Right lobe of liver (tissue), 4 donors: Measurements from ENCODE around the gene NARS2.

Experiments used
- POLR2A ChIP-seq: fragments of 450-650 bp; IDR thresholded peaks from one replicate; pipeline ENCODE4 v1.6.1; 2017; ENCODE audit warnings: antibody characterized with exemption, mild to moderate bottlenecking
- TF ChIP-seq, protein P1 (sequence below), 4 donors: fragments of 200-600 bp in 3 of 4; fragments of 450-650 bp in 1 of 4; IDR thresholded peaks; one replicate each; pipeline versions ENCODE4 v1.5.1 to v1.8.0; 2016 to 2022; ENCODE audit warnings: antibody characterized with exemption in 4 of 4, mild to moderate bottlenecking in 2 of 4
- donor health status: DM: no; HTN: no; CAD: no.
- donor health status: DM: no; HTN: no; CAD: no.
- donor health status: DM: no; HTN: yes; CAD: no.

DNA sequence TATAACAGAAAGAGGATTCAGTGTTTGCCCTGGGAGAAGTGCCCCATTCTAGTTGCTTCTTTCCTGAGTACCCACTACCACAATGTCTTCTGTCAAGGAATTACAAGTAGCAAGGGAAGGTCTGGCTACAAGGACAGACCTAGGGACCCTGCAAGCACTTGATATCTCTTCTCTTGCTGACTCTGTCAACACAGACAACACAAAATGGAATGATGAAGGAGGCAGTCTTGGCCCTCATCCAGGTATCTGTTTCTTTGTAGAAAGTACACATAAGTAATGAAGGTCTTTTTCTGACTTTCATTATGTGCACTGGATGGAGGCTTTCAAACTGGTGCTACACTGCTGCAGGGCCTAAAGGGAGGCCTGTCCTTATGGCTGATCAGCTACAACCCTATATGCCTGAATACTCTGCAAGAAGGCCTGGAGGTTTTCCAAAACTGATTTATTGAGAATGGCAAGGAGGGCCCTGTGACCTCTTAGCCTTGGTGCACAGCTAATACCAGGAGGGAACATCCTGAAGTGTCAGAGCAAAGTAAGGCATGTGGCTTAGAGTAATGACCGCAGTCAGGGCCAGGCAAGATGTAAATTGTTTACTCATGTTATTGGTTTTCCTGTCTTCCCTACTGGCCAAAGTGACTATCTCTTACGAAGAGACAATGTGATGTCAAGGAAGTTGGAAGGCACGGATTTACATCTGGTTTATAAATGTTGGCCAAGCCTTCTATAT lies 188.3 kb downstream of the NARS2 start:
- TF ChIP-seq, protein P1, sequence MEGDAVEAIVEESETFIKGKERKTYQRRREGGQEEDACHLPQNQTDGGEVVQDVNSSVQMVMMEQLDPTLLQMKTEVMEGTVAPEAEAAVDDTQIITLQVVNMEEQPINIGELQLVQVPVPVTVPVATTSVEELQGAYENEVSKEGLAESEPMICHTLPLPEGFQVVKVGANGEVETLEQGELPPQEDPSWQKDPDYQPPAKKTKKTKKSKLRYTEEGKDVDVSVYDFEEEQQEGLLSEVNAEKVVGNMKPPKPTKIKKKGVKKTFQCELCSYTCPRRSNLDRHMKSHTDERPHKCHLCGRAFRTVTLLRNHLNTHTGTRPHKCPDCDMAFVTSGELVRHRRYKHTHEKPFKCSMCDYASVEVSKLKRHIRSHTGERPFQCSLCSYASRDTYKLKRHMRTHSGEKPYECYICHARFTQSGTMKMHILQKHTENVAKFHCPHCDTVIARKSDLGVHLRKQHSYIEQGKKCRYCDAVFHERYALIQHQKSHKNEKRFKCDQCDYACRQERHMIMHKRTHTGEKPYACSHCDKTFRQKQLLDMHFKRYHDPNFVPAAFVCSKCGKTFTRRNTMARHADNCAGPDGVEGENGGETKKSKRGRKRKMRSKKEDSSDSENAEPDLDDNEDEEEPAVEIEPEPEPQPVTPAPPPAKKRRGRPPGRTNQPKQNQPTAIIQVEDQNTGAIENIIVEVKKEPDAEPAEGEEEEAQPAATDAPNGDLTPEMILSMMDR (IDR thresholded peaks at IDR 0.05), result no peak
- no peak for TF ChIP-seq POLR2A
